HCEC 1CT (cell line): ENCODE data around the gene DKC1.
"Not testable (repeated sequence)": the region's sequence is repeated elsewhere in the genome, so short reads cannot be mapped to it uniquely, and the experiment has no call there.

Experiments
- DNase-seq: peaks from one replicate; pipeline ENCODE4 v3.0.0-alpha.2; 2017

DKC1 gene

GRCh38 chrX:154821523-154821922, 58.9 kb downstream of the DKC1 start:
- no peak for DNase-seq

DNA sequence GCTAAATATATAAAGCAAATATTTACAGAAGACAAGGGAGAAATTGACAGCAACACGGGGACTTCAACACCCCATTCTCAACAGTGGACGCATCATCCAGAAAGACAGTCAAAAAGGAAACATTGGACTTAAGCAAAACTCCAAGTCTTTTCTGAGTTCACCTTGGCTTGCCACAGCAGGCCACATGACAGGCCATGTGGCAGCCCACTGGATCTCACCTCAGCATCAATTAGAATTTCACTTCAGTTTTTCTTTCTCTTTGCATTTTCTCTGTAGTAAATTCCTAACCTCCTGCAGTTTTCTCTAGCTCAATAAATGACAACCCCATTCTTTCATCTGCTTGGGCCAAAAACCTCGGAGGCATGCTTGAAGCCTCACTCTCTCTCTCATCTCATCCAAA, 59.4 kb downstream of the DKC1 start:
- DNase-seq: no peak

DNA sequence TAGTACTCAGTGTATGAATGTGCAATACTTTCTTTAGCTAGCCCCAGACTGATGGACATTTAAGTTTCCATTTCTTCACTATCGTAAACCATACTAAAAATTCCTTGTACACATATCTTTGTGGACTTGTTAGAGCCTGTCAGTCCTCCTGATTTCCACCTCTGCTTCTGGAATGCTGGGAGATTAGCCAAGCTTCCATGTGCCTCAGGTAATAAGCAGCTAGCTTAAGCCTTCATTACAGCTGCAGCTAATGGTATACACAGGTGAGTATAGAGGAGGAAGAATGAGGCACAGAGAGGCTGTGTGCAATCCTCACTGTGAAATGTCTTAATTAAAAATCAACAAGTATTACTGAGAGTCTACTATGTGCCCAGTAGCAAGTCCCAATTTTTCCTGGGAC, 62.0 kb downstream of the DKC1 start:
- no peak for DNase-seq

DNA sequence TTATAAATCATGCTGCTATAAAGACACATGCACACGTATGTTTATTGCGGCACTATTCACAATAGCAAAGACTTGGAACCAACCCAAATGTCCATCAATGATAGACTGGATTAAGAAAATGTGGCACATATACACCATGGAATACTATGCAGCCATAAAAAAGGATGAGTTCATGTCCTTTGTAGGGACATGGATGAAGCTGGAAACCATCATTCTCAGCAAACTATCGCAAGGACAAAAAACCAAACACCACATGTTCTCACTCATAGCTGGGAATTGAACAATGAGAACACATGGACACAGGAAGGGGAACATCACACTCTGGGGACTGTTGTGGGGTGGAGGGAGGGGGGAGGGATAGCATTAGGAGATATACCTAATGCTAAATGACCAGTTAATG, 62.9 kb downstream of the DKC1 start:
- not testable (repeated sequence) for DNase-seq
